ENCODE results near the gene FBXL7.
"Not testable (repeated sequence)": the region's sequence is repeated elsewhere in the genome, so short reads cannot be mapped to it uniquely, and the experiment has no call there.

FBXL7 gene

GRCh38 chr5:15808577-15808976, 308.6 kb downstream of the FBXL7 start:
- DNase-seq (ENCODE audit: low read depth), result no peak

GRCh38 chr5:15819617-15820016, 319.6 kb downstream of the FBXL7 start:
- no peak for DNase-seq (ENCODE audit: low read depth)

GRCh38 chr5:15821506-15821905, 321.5 kb downstream of the FBXL7 start:
- no peak for DNase-seq (ENCODE audit: low read depth)

DNA sequence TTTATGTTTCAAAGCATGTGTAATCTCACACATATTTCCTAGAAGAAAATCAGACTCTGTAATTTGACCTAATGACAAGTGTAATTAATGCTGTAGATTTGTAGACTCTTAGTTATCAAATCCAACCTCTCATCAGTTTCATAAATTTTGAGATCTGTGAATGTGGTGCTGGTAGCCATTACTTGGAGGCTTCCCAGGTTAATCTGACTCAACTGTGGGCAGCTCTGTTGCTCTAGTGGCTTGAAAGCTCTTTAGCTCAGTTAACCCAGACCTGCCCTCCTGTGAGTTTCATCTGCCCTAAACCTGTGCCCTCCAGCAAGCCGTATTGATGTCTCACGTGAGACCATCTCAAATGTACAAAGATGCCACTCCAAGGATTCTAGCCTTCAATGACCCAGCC, 323.4 kb downstream of the FBXL7 start:
- DNase-seq (ENCODE audit: low read depth), result no peak

- no peak for DNase-seq (ENCODE audit: low read depth)
These were observed 327.8 kb downstream of the FBXL7 start for GRCh38 chr5:15827741-15828140.

- DNase-seq (ENCODE audit: low read depth), result no peak
These were observed 331.4 kb downstream of the FBXL7 start for GRCh38 chr5:15831408-15831807.

DNA sequence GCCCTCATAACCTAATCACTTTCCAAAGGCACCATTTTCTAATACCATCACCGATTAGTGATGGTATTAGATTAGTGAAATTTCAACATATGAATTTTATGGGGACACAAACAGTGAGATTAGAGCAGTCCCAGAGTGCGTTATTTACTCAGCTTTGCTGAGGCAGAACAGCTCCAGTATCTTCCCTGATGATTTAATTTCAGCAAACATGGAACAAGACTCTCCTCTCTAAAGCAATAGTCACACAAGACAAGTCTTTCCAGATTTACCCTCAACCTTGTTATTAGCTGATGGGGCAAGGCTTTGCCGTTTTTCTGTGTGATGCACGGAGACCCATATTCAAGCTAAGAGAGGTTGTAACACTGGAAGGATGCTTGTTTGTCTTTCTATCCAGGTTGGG, 333.4 kb downstream of the FBXL7 start:
- DNase-seq (ENCODE audit: low read depth), result no peak

DNA sequence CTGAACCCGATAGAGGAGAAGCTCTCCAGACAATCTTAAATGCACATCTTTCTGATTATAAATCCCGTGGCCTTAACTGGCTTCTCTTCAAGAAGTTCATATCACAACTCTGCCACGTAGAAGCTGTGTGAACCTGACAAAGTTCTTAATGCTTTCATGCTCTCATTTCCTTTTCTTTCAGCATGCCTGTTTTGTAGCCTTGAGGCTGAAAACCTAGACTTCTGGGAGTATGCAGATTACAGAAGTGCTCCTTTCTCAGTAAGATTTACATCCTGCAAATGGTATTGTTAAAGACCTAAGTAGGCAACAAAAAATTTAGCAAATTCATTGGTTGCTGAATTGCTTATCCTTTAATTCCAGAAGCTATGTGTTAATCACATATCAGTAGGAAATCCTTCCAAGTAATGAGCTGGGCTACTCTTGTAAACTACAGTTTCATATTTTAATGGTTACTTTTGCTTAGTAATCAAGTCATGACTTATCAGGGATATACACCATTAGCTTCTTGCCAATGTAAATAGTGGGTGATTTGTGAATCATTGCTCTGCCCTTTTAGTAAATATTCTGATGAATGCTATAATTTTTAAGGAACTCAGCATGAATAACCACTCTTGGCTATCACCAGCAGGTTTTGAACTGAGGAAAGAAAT, 334.7 kb downstream of the FBXL7 start:
- no peak for DNase-seq (ENCODE audit: low read depth)

DNA sequence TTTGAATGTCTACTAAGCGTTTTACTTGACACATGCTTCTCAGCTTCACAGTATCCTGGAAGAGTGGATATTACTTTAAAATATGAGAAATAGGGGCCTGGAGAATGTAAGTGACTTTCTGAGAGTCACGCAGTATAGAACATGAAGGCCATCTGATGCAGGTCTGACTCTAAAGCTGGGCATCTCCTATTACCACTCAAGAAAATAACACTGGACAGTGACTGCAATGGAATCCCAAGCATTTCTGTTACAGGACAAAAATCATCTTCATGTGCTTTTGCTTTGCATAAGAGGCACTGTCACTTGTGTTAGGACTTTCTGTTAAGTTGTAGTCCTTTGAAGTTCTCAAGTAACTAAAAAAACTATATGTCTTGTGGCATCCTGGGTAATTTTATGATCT, 335.5 kb downstream of the FBXL7 start:
- no peak for DNase-seq (ENCODE audit: low read depth)

DNA sequence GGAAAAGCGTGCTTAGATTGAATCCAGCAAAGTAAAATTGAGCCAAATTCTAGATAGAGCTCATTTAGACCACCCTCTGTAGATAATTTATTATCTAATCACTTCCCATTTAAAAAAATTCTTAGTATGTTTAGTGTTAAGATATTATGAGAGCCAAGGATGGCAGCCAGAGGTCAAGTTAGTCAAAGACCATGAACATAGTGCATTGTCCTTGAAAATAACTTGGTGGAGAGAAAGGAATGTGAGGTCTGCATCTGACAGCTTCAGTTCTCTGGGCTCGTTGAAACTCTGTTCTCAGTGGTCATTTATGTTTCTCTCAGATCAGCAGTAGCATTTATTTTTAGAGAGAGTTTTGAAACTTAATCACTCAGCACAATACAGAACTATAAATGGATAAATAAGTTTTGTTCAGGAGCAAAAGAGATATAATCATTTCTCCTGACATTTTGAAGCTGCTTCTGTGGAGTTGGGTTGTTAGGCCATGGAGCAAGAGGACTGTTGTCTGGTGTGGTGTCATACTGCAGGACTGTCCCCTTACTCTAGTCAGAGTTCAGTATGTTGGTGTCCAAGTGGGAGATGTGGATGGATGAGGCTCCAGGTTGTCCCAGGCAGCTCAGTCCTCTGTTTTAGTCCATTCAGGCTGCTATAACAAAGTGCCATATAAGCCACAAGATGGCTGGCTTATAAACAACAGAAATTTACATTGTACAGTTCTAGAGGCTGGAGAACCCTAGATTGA, 337.7 kb downstream of the FBXL7 start:
- DNase-seq (ENCODE audit: low read depth), result no peak

DNA sequence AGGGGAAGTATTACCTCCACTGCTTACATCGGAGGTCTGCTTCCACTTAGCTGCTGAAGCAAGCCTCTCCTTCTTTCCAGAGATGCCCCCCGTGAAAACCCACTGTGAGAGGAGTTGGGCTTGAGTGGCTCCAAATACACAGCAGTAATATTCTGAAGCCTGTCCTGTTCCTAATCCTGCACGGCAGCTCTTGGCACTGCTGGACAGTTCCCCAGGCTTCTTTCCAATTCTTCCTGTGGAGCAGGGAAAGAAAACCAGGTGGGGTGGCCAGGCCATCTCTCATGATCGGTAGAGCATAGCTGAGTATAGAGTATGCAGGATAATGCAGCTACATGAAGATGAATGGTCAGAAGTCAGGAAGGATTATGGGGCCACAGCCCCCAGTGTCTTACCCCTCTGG, 344.3 kb downstream of the FBXL7 start:
- DNase-seq (ENCODE audit: low read depth), result no peak

GRCh38 chr5:15844871-15845270, 344.9 kb downstream of the FBXL7 start:
- no peak for DNase-seq (ENCODE audit: low read depth)

DNA sequence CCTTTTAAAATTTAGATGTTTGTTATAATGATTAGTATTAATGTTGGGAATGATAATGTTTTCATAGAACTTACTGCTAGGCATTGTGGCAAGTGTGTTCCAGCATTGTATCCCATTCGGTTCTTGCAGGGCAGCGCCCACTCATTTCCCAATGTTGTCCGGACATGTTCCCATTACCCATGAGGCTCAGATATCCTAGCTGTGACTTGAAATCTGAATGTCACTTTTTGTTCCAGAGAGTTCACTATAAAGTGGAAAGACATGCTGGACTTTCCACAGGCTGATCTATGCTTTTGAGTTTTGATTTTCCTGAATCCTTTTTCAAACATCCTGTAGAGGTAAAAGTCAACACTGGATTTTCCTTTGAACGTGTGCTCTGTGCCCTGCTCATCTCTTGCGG, 350.6 kb downstream of the FBXL7 start:
- no peak for DNase-seq (ENCODE audit: low read depth)

- no peak for DNase-seq (ENCODE audit: low read depth)
These were observed 351.0 kb downstream of the FBXL7 start for GRCh38 chr5:15850939-15851341.

GRCh38 chr5:15852217-15852616, 352.2 kb downstream of the FBXL7 start:
- no peak for DNase-seq (ENCODE audit: low read depth)

DNA sequence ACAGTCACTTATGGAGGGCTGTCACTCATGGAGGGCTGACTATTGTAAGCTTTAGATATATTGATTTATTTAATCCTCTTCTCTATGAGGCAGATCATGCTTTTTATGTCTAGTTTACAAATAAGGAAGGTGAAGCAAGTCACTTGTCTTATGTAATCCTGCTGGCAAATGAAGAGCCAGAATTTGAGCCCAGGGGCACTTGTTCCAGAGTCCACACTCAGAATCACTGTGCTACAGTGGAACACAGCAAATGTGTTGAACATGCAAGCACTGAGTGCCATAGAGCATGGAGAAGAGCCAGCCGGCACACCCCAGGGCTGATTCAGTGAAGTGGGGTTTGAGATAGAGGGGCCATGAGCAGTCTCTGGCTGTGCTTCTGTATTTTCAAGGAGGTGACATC, 353.0 kb downstream of the FBXL7 start:
- DNase-seq (ENCODE audit: low read depth), result no peak

GRCh38 chr5:15858326-15858725, 358.3 kb downstream of the FBXL7 start:
- no peak for DNase-seq (ENCODE audit: low read depth)

GRCh38 chr5:15864536-15865215, 364.7 kb downstream of the FBXL7 start:
- DNase-seq (ENCODE audit: low read depth), result no peak

DNA sequence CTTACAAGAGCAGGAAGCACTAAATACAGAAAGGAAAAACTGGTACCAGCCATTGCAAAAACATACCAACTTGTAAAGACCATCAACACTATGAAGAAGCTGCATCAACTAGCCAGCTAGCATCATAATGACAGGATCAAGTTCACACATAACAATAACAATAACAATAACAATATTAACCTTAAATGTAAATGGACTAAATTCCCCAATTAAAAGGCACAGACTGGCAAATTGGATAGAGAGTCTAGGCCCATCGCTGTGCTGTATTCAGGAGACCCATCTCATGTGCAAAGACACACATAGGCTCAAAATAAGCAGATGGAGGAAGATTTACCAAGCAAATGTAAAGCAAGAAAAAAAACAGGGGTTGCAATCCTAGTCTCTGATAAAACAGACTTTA, 372.3 kb downstream of the FBXL7 start:
- not testable (repeated sequence) for DNase-seq (ENCODE audit: low read depth)

- no peak for DNase-seq (ENCODE audit: low read depth)
These were observed 377.9 kb downstream of the FBXL7 start for GRCh38 chr5:15877914-15878313.

GRCh38 chr5:15880201-15880600, 380.2 kb downstream of the FBXL7 start:
- DNase-seq (ENCODE audit: low read depth), result no peak

DNA sequence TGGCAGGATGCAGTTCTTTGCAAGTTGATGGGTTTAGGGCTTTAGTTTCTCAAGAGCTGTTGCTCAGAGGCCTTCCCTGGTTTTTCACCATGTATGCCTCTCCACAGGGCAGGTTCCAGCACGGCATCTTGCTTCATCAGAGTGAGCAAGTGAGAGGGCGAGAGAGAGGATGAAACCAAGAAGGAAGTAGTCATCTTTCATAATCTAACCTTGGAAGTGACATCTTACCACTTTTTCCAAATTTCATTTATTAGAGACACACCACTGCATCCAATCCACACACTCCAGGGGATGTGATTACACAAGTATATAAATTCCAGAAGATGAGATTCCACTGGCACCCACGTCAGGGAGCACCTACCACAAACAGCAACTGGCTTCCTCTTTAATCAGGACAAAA, 385.2 kb downstream of the FBXL7 start:
- DNase-seq (ENCODE audit: low read depth), result no peak

- no peak for DNase-seq (ENCODE audit: low read depth)
These were observed 386.2 kb downstream of the FBXL7 start for GRCh38 chr5:15886156-15886555.
